GM23338 (cell line): ENCODE data around the gene SORT1. TPM values are rescaled to one million over a fixed set of nuclear protein-coding genes. Genes with fewer than 3 reads are reported as not detected.

Source experiments
- NANOG ChIP-seq: IDR thresholded peaks from 2 replicates; pipeline ENCODE4 v1.6.1; 2016; ENCODE audit warnings: antibody characterized with exemption, borderline replicate concordance
- ZNF462 ChIP-seq: fragments of 250-450 bp; sonication (Bioruptor Pico); IDR thresholded peaks from 2 replicates; pipeline ENCODE4 v1.5.0; 2020; ENCODE audit warnings: mild to moderate bottlenecking, moderate library complexity
- polyA plus RNA-seq: library from polyadenylated mRNA; unstranded; fragments of >200 nt; fragmentation: Nextera tagmentation; extraction: Ambion mirVana; gene quantifications from 2 replicates; pipeline ENCODE4 v1.2.1, GENCODE V29; 2016
- total RNA-seq: library from RNA; depleted of rRNA; stranded (reverse); fragments of >200 nt; shearing (Covaris generic); gene quantifications from 2 replicates; pipeline ENCODE4 v1.2.3, GENCODE V29; 2014
- TF ChIP-seq, protein P1 (sequence below): IDR thresholded peaks from 2 replicates; pipeline ENCODE4 v1.6.1; 2016; ENCODE audit warnings: antibody characterized with exemption
- TF ChIP-seq, protein P2 (sequence below): IDR thresholded peaks from one replicate; pipeline ENCODE4 v1.6.1; 2018; ENCODE audit warnings: antibody characterized with exemption; ENCODE audit not compliant: unreplicated experiment

SORT1 gene
- total and polyA plus RNA-seq, 2 experiments from 2014 or later, result 10.9 to 55.4 TPM

- TF ChIP-seq ZNF462 (CRISPR knock-in tag), result no peak; the same call in 1 of the 2 replicates
- TF ChIP-seq NANOG, result no peak
- TF ChIP-seq, protein P1, sequence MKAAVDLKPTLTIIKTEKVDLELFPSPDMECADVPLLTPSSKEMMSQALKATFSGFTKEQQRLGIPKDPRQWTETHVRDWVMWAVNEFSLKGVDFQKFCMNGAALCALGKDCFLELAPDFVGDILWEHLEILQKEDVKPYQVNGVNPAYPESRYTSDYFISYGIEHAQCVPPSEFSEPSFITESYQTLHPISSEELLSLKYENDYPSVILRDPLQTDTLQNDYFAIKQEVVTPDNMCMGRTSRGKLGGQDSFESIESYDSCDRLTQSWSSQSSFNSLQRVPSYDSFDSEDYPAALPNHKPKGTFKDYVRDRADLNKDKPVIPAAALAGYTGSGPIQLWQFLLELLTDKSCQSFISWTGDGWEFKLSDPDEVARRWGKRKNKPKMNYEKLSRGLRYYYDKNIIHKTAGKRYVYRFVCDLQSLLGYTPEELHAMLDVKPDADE, result no peak
- TF ChIP-seq, protein P2, sequence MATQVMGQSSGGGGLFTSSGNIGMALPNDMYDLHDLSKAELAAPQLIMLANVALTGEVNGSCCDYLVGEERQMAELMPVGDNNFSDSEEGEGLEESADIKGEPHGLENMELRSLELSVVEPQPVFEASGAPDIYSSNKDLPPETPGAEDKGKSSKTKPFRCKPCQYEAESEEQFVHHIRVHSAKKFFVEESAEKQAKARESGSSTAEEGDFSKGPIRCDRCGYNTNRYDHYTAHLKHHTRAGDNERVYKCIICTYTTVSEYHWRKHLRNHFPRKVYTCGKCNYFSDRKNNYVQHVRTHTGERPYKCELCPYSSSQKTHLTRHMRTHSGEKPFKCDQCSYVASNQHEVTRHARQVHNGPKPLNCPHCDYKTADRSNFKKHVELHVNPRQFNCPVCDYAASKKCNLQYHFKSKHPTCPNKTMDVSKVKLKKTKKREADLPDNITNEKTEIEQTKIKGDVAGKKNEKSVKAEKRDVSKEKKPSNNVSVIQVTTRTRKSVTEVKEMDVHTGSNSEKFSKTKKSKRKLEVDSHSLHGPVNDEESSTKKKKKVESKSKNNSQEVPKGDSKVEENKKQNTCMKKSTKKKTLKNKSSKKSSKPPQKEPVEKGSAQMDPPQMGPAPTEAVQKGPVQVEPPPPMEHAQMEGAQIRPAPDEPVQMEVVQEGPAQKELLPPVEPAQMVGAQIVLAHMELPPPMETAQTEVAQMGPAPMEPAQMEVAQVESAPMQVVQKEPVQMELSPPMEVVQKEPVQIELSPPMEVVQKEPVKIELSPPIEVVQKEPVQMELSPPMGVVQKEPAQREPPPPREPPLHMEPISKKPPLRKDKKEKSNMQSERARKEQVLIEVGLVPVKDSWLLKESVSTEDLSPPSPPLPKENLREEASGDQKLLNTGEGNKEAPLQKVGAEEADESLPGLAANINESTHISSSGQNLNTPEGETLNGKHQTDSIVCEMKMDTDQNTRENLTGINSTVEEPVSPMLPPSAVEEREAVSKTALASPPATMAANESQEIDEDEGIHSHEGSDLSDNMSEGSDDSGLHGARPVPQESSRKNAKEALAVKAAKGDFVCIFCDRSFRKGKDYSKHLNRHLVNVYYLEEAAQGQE, result no peak
Observed at GRCh38 chr1:109383087-109383779, 14.5 kb downstream of the SORT1 start (continued).
